Activated CD8-positive, alpha-beta memory T cell treated with anti-CD3 and anti-CD28 coated beads, Interleukin-2, amount 50 U/mL, for 24 hours (primary cell): ENCODE results near the gene CACNB2.
"Not testable (repeated sequence)": the region's sequence is repeated elsewhere in the genome, so short reads cannot be mapped to it uniquely, and the experiment has no call there.

Experiments
- DNase-seq: peaks from one replicate; pipeline ENCODE4 v3.0.0-alpha.2; 2020; ENCODE audit errors: extremely low read depth

Gene CACNB2

GRCh38 chr10:18570386-18570785, 430.2 kb downstream of the CACNB2 start:
- not testable (repeated sequence) for DNase-seq

DNA sequence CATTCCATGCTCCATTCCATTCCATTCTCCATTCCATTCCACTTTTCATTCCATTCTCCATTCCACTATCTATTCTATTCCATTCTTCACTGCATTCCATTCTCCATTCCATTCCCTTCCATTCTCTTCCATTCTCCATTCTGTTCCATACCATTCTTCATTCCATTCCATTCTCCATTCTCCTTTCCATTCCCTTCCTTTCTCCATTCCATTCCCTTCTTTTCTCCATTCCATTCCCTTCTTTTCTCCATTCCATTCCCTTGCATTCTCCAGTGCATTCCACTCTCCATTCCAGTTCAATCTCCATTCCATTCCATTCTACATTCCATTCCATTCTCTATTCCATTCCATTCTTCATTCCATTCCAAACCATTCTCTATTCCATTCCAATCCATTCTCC, 430.9 kb downstream of the CACNB2 start:
- DNase-seq = no peak

DNA sequence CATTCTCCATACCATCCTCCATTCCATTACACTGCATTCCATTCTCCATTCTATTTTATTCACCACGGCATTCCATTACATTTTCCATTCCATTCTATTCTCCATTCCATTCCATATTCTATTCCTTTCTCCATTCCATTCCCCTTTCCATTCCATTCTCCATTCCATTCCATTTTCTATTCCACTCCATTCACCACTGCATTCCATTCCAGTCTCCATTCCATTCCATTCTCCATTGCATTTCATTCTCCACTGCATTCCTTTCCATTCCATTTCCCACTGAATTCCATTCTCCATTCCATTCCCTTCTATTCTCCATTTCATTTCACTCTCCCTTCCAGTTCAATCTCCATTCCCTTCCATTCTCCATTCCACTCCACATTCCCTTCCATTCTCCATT, 431.6 kb downstream of the CACNB2 start:
- no peak for DNase-seq

GRCh38 chr10:18572959-18573561, 432.8 kb downstream of the CACNB2 start:
- DNase-seq = no peak

- DNase-seq = no peak
Measured at GRCh38 chr10:18576586-18576985, 436.4 kb downstream of the CACNB2 start.

- DNase-seq = no peak
Measured at GRCh38 chr10:18577823-18578685, 437.8 kb downstream of the CACNB2 start.

DNA sequence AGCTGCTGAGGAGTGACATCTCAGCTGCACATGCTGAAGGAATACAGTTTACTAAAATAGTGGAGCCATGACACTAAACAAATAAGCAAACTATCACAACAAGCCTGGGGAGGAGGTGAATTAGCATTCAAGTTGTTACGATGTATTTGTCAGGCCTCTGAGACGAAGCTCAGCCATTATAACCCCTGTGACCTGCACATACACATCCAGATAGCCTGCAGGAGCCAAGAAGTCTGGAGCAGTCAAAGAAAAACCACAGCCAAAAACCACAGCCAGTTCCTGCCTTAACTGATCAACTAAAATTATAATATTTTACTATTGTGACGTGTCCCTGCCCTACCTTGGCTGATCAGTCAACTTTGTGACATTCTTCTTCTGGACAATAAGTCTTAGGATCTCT, 442.6 kb downstream of the CACNB2 start:
- DNase-seq = no peak

DNA sequence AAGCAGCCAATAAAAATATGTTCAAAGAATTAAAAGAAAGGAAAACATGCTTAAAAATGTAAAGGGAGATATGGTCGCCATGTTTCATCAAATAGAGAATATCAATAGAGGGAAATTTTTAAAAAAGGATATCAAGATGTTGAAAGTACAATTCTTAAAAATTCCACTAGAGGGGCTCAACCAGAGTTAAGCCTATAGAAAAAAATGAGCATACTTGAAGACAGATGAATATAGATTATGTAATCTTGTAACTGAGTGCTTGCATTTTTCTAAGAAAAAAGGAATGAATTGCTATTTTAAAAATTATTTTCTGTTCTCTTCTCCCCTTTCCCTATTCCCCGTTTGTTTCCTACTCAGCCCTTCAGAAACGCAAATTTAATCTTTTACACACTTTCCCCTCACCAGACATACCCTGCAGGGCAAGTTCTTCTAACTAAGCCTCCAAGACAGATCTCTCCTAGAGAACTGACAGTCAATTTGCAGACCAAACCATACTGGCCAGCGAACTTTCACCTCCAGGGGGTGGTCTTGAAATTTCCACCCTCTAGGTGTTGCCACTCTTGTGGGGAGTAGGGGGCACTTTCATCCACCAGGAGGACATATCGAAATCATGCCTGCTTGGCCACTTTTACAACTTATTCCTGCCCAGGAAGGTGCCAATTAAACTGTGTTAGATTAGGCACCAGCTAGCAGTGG, 443.5 kb downstream of the CACNB2 start:
- no peak for DNase-seq

GRCh38 chr10:18586637-18587036, 446.4 kb downstream of the CACNB2 start:
- DNase-seq = not testable (repeated sequence)

GRCh38 chr10:18591141-18591540, 450.9 kb downstream of the CACNB2 start:
- DNase-seq = not testable (repeated sequence)
